ENCODE measurements around the gene RPEL1. TPM values are rescaled to one million over a fixed set of nuclear protein-coding genes. Genes with fewer than 3 reads are reported as not detected.

RPEL1 gene
- total and polyA plus RNA-seq, 2 of the 8 experiments (the other 6 are each of a cell fraction or from before 2014, with no cell fraction given): 0.12 TPM; not detected in 1

GRCh38 chr10:103199488-103199887, 46.2 kb upstream of the RPEL1 start (continued):
- TF ChIP-seq CTCF (IDR thresholded peaks at IDR 0.05; ENCODE audit: control extremely low read depth in 1 of 3, insufficient read depth in 1 of 3, low read depth in 1 of 3, low read length in 3 of 3) (no peak), HDAC6 (IDR thresholded peaks at IDR 0.05; ENCODE audit: low read depth, low read length) (no peak), TAF7 (optimal IDR thresholded peaks at IDR 0.05; ENCODE audit: borderline replicate concordance, low read depth, low read length) (no peak), SUZ12 (IDR thresholded peaks at IDR 0.05; ENCODE audit: low read length) (no peak), SRF (IDR thresholded peaks at IDR 0.05; ENCODE audit: low read depth, low read length) (no peak), MAX (IDR thresholded peaks at IDR 0.05) (no peak)
